NCI-H1092 treated with DMSO at 0.1 percent for 48 hours (cell line): Measurements from ENCODE around the gene RIMKLB.
"Not testable (repeated sequence)": the region's sequence is repeated elsewhere in the genome, so short reads cannot be mapped to it uniquely, and the experiment has no call there.

Experiments used
- DNase-seq: peaks from one replicate; lab custom pipeline; 2025; lab: John Stamatoyannopoulos, UW

The RIMKLB gene

DNA sequence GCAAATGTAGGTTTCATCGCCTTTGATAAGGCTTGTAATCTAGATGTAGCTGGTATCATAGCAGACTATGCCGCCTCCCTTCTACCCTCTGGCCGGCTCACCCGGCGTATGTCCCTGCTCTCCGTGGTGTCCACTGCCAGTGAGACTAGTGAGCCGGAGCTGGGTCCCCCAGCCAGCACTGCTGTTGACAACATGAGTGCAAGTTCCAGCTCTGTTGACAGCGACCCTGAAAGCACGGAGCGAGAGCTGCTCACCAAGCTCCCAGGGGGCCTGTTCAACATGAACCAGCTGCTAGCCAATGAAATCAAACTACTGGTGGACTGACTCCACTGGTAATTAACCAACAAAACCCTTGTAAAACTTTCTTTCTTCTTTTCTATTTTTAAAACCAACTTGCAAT, 75.7 kb downstream of the RIMKLB start:
- DNase-seq, result no peak

DNA sequence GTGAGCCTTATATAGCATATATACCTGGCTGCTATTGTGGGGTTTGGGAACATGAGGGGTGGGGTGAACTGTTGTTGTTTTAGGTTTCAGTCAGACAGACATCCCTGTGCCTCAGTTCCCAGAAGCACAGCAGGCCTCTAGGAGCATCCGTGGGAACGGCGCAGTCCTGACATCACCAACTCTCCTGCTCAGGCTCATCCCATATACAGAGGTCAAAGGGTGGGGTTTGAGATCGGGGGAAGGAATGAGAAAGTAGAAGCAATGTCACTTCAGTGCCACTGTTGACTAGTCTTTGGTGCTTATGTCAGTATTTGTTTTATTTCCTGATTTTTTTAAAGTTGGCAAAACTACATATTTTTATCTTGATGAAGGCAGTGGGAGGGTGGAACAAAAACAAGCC, 81.5 kb downstream of the RIMKLB start:
- DNase-seq, result no peak

- no peak for DNase-seq
These were observed 82.1 kb downstream of the RIMKLB start for GRCh38 chr12:8779862-8780261.

- DNase-seq, result no peak
These were observed 82.6 kb downstream of the RIMKLB start for GRCh38 chr12:8780389-8780788.

DNA sequence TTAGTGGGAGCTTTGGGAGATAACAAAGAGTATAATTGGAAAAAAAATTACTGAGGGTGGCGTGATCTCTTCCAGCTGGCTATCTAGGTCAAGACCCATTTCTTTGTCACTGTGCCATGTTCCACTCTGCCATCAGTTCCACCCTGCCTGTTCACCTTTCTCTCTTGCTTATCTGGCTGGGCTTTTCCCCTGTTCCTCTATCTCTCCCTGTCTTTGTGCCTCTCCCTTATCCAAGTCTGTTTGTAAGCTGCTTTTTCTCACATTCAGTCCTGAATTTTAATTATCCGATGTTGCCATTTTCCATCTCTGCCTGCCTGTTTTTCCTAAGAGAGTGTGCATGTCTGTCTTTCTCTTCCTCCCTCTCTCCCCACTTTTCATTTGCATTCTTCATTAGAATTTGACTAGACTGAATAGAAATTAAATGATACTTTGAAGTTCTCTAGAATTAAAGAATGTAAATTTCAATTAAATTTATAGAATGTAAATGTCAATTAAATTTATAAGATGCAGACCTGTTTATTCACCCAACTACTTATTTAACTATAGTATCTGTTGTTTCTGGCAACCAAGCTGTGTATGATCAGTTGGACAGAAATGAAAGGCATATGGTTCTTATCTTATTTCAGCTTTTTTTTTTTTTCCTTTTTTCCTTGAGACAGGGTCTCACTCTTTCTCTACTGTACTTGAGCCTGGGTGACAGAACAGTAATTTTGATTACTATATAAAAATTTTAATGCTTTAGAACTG, 83.8 kb downstream of the RIMKLB start:
- DNase-seq, result no peak

DNA sequence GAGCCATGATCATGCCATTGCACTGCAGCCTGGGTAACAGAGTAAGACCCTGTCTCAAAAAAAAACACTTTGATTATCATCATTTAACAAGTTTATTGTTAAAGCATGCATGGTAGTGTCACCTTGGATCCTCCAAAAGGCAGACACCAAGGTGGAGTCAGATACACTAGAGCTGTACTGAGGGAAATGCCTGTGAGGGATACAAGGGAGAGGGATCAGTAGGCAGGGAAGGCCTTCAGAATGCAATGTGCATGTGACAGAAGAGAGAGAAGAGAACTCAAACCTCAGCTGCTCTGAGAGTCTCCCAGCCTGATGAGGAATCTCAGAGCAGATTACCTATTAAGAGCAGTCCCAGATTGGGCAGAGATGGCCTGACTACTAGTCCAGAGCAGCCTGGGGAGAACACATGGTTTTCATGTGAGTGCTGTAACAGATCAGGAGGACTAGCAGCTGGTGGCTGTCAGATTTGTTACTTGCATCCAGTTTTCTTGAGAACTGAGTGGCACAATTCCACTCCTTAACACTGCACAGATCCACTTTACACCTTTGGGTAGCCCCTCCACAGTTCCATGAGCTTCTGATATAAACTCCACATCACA, 86.6 kb downstream of the RIMKLB start:
- DNase-seq, result no peak

DNA sequence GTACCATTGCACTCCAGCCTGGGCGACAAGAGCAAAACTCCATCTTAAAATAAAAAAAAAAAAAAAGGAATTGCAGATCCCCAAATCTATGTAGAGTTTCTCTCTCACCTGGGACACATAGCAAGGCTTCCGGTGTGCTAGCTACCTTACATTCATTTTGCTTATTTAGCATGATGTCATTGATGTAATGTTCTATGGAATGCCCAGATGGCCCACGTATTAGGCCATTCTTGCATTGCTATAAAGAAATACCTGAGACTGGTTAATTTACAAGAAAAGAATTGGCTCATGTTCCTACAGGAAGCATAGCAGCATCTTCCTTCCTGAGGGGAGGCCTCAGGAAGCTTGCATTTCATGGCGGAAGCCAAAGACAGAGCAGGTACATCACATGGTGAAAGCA, 87.7 kb downstream of the RIMKLB start:
- DNase-seq, result no peak

DNA sequence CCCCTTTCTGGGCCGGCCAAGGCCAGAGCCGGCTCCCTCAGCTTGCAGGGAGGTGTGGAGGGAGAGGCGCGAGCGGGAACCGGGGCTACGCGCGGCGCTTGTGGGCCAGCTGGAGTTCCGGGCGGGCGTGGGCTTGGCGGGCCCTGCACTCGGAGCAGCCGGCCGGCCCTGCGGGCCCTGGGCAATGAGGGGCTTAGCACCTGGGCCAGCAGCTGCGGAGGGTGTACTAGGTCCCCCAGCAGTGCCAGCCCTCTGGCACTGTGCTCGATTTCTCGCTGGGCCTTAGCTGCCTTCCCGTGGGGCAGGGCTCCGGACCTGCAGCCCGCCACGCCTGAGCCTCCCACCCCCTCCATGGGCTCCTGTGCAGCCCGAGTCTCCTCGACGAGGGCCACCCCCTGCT, 89.4 kb downstream of the RIMKLB start:
- DNase-seq, result not testable (repeated sequence)

DNA sequence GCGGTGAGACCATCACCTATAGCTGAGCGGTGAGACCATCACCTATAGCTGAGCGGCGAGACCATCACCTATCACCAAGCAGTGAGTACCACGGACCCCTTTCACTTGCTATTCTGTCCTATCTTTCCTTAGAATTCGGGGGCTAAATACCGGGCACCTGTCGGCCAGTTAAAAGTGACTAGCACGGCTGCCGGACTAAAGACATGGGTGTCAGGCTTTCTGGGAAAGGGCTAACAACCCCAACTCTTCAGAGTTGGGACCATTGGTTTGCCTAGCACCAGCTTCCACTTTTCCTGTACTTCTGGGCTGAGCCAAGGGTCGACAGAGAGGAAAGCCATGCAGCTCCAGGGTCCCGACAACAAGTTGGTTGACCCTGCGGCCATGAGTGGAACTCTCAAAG, 90.9 kb downstream of the RIMKLB start:
- DNase-seq, result not testable (repeated sequence)

- not testable (repeated sequence) for DNase-seq
These were observed 91.7 kb downstream of the RIMKLB start for GRCh38 chr12:8789341-8790013.

DNA sequence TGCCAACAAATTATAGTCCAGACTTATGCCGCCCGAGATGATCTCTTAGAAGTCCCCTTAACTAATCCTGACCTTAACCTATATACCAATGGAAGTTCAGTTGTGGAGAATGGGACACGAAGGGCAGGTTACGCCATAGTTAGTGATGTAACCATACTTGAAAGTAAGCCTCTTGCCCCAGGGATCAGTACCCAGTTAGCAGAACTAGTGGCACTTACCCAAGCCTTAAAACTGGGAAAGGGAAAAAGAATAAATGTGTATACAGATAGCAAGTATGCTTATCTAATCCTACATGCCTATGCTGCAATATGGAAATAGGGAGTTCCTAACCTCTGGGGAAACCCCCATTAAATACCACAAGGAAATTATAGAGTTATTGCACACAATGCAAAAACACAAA, 95.4 kb downstream of the RIMKLB start:
- not testable (repeated sequence) for DNase-seq

- DNase-seq, result not testable (repeated sequence)
These were observed 96.8 kb downstream of the RIMKLB start for GRCh38 chr12:8794611-8795010.

DNA sequence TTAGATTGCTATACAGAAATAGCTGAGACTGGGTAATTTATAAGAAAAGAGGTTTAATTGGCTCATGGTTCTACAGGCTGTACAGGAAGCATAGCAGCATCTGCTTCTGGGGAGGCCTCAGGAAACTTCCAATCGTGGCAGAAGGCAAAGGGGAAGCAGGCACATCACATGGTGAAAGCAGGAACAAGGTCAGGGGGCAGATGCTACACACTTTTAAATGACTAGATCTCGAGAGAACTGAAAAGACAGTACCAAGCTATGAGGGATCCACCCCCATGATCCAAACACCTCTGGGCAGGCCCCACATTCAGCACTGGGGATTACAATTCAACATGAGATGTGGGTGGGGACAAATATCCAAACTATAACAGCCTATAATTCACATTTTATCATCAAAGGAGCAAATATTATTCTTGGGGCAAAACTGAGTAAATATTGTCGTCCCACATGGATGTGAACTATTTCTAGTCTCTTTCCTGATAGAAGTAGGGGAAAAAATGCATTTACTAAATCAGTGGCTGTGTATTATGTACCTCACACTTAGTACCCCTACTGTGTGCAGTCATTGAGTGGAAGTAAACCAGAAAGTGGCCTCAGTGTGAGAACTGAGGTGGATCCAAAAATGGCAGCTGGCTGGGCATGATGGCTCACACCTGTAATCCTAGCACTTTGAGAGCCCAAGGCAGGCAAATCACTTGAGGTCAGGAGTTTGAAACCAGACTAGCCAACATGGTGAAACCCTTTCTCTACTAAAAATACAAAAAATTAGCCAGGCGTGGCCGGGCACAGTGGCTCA, 99.2 kb downstream of the RIMKLB start:
- DNase-seq, result no peak

- DNase-seq, result not testable (repeated sequence)
These were observed 103.4 kb downstream of the RIMKLB start for GRCh38 chr12:8801213-8801612.

DNA sequence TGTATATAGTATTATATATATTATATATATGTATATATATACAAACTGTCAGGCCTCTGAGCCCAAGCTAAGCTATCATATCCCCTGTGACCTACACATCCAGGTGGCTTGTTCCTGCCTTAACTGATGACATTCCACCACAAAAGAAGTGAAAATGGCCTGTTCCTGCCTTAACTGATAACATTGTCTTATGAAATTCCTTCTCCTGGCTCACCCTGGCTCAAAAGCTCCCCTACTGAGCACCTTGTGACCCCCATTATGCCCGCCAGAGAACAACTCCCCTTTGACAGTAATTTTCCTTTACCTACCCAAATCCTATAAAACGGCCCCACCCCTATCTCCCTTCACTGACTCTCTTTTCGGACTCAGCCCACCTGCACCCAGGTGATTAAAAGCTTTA, 107.0 kb downstream of the RIMKLB start:
- not testable (repeated sequence) for DNase-seq

DNA sequence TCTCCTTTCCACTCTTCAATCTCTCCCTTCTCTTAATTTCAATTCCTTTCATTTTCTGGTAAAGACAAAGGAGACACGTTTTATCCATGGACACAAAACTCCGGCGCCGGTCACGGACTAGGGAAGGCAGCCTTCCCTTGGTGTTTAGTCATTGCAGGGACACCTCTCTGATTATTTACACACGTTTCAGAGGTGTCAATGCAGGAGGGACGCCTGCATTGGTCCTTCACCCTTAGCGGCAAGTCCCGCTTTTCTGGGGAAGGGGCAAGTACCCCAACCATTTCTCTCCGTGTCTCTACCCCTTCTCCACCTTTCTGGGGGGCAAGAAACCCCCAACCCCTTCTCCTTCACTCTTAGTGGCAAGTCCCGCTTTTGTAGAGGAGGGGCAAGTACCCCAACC, 107.7 kb downstream of the RIMKLB start:
- DNase-seq, result not testable (repeated sequence)

DNA sequence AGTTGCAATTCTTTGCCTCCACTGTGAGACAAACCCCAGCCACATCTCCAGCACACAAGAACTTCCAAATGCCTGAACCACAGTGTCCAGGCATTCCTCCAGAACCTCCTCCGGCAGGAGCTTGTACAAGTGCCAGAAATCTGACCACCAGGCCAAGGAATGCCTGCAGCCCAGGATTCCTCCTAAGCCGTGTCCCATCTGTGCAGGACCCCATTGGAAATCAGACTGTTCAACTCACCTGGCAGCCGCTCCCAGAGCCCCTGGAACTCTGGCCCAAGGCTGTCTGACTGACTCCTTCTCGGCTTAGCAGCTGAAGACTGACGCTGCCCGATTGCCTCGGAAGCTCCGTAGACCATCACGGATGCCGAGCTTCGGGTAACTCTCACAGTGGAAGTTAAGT, 109.3 kb downstream of the RIMKLB start:
- DNase-seq, result not testable (repeated sequence)

DNA sequence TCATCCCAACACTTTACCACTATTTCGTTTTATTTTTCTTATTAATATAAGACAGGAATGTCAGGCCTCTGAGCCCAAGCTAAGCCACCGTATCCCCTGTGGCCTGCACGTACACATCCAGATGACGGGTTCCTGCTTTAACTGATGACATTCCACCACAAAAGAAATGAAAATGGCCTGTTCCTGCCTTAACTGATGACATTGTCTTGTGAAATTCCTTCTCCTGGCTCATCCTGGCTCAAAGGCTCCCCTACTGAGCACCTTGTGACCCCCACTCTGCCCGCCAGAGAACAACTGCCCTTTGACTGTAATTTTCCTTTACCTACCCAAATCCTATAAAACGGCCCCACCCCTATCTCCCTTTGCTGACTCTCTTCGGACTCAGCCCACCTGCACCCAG, 112.3 kb downstream of the RIMKLB start:
- not testable (repeated sequence) for DNase-seq

DNA sequence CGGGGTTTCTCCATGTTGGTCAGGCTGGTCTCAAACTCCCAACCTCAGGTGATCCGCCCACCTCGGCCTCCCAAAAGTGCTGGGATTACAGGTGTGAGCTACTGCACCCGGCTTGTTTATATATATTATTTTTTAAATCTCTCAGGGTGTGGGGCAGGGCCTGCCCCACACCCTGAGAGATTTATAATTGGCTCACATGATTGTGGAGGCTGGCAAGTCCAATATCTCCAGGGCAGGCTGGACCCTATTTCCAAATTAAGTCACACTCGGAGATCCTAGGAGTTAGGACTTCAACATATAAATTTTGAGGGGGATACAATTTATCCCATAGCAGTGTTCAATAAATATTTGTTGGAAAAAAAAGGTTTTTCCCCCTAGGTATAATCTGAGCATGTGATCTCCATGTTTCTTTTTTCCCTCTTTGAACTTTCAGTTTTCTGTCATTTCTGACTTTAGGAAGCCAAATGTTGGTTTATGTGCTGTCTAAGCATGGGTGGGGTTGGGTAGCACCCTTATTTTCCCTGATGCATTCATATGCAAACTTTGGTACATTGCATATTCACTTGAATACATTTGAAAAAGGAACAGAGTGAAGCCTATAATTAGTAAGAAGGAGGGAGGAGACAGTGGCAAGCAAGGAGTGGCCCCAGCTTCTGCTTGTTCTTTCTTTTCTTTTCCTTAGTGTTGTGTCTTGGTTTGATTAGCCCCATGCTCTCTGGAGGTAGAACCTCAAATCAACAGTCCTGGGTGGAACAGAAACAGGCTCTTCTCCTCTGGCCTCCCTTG, 116.0 kb downstream of the RIMKLB start:
- DNase-seq, result no peak

GRCh38 chr12:8816448-8817050, 118.8 kb downstream of the RIMKLB start:
- DNase-seq, result no peak

GRCh38 chr12:8817856-8818255, 120.1 kb downstream of the RIMKLB start:
- no peak for DNase-seq
